ENCODE results near the gene ZCCHC2. TPM values are rescaled to one million over a fixed set of nuclear protein-coding genes. Genes with fewer than 3 reads are reported as not detected.
A peak's percentile ranks its signal among the peaks of the same experiment; 100 is the strongest.

The ZCCHC2 gene
- total and polyA plus RNA-seq, 2 of the 8 experiments (the other 6 are each of a cell fraction or from before 2014, with no cell fraction given) = 13.5 to 18.6 TPM

- no peak overlapping the region for H4K5ac ChIP-seq (ENCODE audit: insufficient read length, low read depth, low read length)
- FAIRE-seq (no peak), DNase-seq (ENCODE audit: low read depth in 1 of 2, low spot score in 2 of 2) (peak in 1 of 2 experiments; percentile 73)
- peak overlapping the region; percentile 87 for H4K8ac ChIP-seq (ENCODE audit: extremely low read depth, insufficient read depth, low read length)
- WGBS, 2 experiments (ENCODE audit: extremely low coverage in 1 of 2, insufficient coverage in 1 of 2, insufficient read length in 1 of 2, insufficient replicate concordance in 2 of 2, low coverage in 1 of 2, low lambda C conversion rate in 2 of 2, missing lambda C conversion rate in 1 of 2) = 4% methylated on average over 69 of the region's 90 CpGs; no CpG with 5 or more reads in 1 of the 2 experiments
- peak overlapping the region; percentile 88 for H2AFZ ChIP-seq (ENCODE audit: low read length)
- H3K79me2 ChIP-seq (ENCODE audit: control insufficient read depth in 1 of 2, insufficient read depth in 2 of 2, low read length in 2 of 2) = no peaks in the 10 kb centered on the region
- no peak overlapping the region for H3K14ac ChIP-seq (ENCODE audit: insufficient read length)
- peak overlapping the region; percentile 87 to 88 for H3K4me2 ChIP-seq (ENCODE audit: insufficient read depth in 1 of 2, low read depth in 2 of 2, low read length in 2 of 2)
- no peak overlapping the region for H2BK120ac ChIP-seq (replicated peaks; ENCODE audit: low read depth, low read length)
- no peak overlapping the region for H3K27ac ChIP-seq (ENCODE audit: low read depth, low read length)
- no peak overlapping the region for H2AK5ac ChIP-seq (ENCODE audit: low read depth, low read length)
- H2BK5ac ChIP-seq (ENCODE audit: low read depth, low read length) = no peak overlapping the region
- peaks cover 16 to 23% (median 22%) of the 10 kb centered on the region in 4 experiments for H3K27me3 ChIP-seq (replicated peaks in 1 of 4; ENCODE audit: control insufficient read depth in 3 of 4, extremely low read depth in 1 of 4, insufficient read depth in 3 of 4, low read length in 3 of 4)
- H3K4me3 ChIP-seq (ENCODE audit: extremely low read depth in 1 of 4, insufficient read depth in 2 of 4, low read depth in 3 of 4, low read length in 4 of 4) = peak overlapping the region; percentile 42 to 71 (median 62)
- peak overlapping the region in 1 of 4 experiments; percentile 11; a peak in 1 of 7 replicates for H3K9ac ChIP-seq (replicated peaks in 1 of 4; ENCODE audit: extremely low read depth in 1 of 4, low read depth in 3 of 4, low read length in 3 of 4)
- no peak overlapping the region for H3K4ac ChIP-seq (replicated peaks; ENCODE audit: insufficient read length, low read depth, low read length)
- peak overlapping the region; percentile 25; the same call in 1 of the 2 replicates for H3K18ac ChIP-seq (ENCODE audit: extremely low read depth, low read length)
- H4K91ac ChIP-seq (replicated peaks; ENCODE audit: insufficient read length, low read length) = no peak overlapping the region
- ChIA-PET CTCF (ENCODE audit: partially characterized antibody) (interaction anchor here (1.2 to 2.4 kb wide), 2 partner anchors 10 kb away, joined by 4 to 10 read pairs; no protein-coding TSS in a partner anchor), POLR2A (ENCODE audit: partially characterized antibody) (interaction anchor here (0.7 to 1.1 kb wide), 2 partner anchors 16 to 19 kb away, joined by 3 to 7 read pairs; no protein-coding TSS in a partner anchor)
- H3K9me3 ChIP-seq (ENCODE audit: insufficient read depth in 2 of 2, low read depth in 1 of 2, low read length in 1 of 2) = peaks cover 0 to 4% of the 10 kb centered on the region in 2 experiments; a peak in 1 of 4 replicates
- no peak overlapping the region for H2BK20ac ChIP-seq (ENCODE audit: low read length)
- H3K4me1 ChIP-seq (replicated peaks in 1 of 4; ENCODE audit: control insufficient read depth in 3 of 4, insufficient read depth in 4 of 4, low read length in 3 of 4) = peaks cover 0 to 3% (median under 1%) of the 10 kb centered on the region in 4 experiments; a peak in 2 of 7 replicates
- no peaks in the 10 kb centered on the region for H4K20me1 ChIP-seq (replicated peaks in 1 of 2; ENCODE audit: control insufficient read depth in 1 of 2, insufficient read depth in 2 of 2, low read length in 2 of 2)
- no peaks in the 10 kb centered on the region for H3K79me1 ChIP-seq (ENCODE audit: low read depth, low read length)
- no peak overlapping the region for H3K56ac ChIP-seq (replicated peaks; ENCODE audit: insufficient read length, low read depth, low read length)
- H3K23me2 ChIP-seq (ENCODE audit: low read depth, low read length) = peaks cover 11% of the 10 kb centered on the region; the same call in 1 of the 2 replicates
- H2BK12ac ChIP-seq (ENCODE audit: low read depth, low read length) = peak overlapping the region; percentile 81
- H3K23ac ChIP-seq (ENCODE audit: insufficient read length) = no peak overlapping the region
- no peaks in the 10 kb centered on the region for H3K36me3 ChIP-seq (ENCODE audit: control insufficient read depth in 2 of 4, insufficient read depth in 4 of 4, low read length in 3 of 4)
- H2BK15ac ChIP-seq (ENCODE audit: low read length) = 0 out of 2 replicates have a peak overlapping the region, but pooled peaks have one; percentile 75
- no peak for TF ChIP-seq SAP30 (IDR thresholded peaks at IDR 0.05; ENCODE audit: insufficient read depth, insufficient replicate concordance, low read length)
- TF ChIP-seq EZH2 (IDR thresholded peaks at IDR 0.05; ENCODE audit: low read depth, low read length, severe bottlenecking) = peak; percentile 83
- TF ChIP-seq, protein P1, sequence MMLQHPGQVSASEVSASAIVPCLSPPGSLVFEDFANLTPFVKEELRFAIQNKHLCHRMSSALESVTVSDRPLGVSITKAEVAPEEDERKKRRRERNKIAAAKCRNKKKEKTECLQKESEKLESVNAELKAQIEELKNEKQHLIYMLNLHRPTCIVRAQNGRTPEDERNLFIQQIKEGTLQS (IDR thresholded peaks at IDR 0.05; ENCODE audit: insufficient read depth, low read depth, low read length) = no peak
- TF ChIP-seq MAFK (IDR thresholded peaks at IDR 0.05; ENCODE audit: low read depth, low read length) = no peak
- no peak for TF ChIP-seq CHD1 (IDR thresholded peaks at IDR 0.05; ENCODE audit: low read depth, low read length)
- TF ChIP-seq BACH1 (IDR thresholded peaks at IDR 0.05; ENCODE audit: low read length) = no peak
- no peak for TF ChIP-seq ZNF274 (IDR thresholded peaks at IDR 0.05; ENCODE audit: borderline replicate concordance, extremely low read depth, low read length)
- TF ChIP-seq SUZ12 (IDR thresholded peaks at IDR 0.05; ENCODE audit: low read length) = peak; percentile 88
- TF ChIP-seq TAF7 (optimal IDR thresholded peaks at IDR 0.05; ENCODE audit: borderline replicate concordance, low read depth, low read length) = no peak
Measured at GRCh38 chr18:62596145-62597005, 73.5 kb downstream of the ZCCHC2 start.
